GM21447 (cell line): ENCODE results near the gene FSTL4.

ENCODE experiments used
- ATAC-seq: cut with Tn5 transposase; IDR thresholded peaks from one replicate; pipeline ENCODE4 v1.9.1; 2021; ENCODE audit not compliant: unreplicated experiment

The FSTL4 gene

GRCh38 chr5:133520991-133521706 is 91.2 kb downstream of the FSTL4 start:
- no peak for ATAC-seq

- ATAC-seq: no peak
Observed at GRCh38 chr5:133520062-133520461, 92.3 kb downstream of the FSTL4 start.

- no peak for ATAC-seq
Observed at GRCh38 chr5:133519191-133519590, 93.2 kb downstream of the FSTL4 start.

GRCh38 chr5:133514456-133514855 is 97.9 kb downstream of the FSTL4 start:
- ATAC-seq: no peak

- ATAC-seq: no peak
Observed at GRCh38 chr5:133512896-133513295, 99.4 kb downstream of the FSTL4 start.

- ATAC-seq: no peak
Observed at GRCh38 chr5:133511653-133512235, 100.6 kb downstream of the FSTL4 start.

- ATAC-seq: no peak
Observed at GRCh38 chr5:133510634-133511262, 101.6 kb downstream of the FSTL4 start.

- ATAC-seq: no peak
Observed at GRCh38 chr5:133509742-133510079, 102.6 kb downstream of the FSTL4 start.

GRCh38 chr5:133508845-133509741 is 103.2 kb downstream of the FSTL4 start:
- no peak for ATAC-seq

- no peak for ATAC-seq
Observed at GRCh38 chr5:133508331-133508730, 104.0 kb downstream of the FSTL4 start.

- ATAC-seq: no peak
Observed at GRCh38 chr5:133506181-133506580, 106.2 kb downstream of the FSTL4 start.

- no peak for ATAC-seq
Observed at GRCh38 chr5:133503511-133503910, 108.8 kb downstream of the FSTL4 start.

- no peak for ATAC-seq
Observed at GRCh38 chr5:133499895-133500294, 112.4 kb downstream of the FSTL4 start.

GRCh38 chr5:133497608-133498348 is 114.6 kb downstream of the FSTL4 start:
- ATAC-seq: no peak

GRCh38 chr5:133496631-133497030 is 115.7 kb downstream of the FSTL4 start:
- ATAC-seq: no peak

- no peak for ATAC-seq
Observed at GRCh38 chr5:133494923-133495246, 117.5 kb downstream of the FSTL4 start.

- no peak for ATAC-seq
Observed at GRCh38 chr5:133494232-133494922, 118.0 kb downstream of the FSTL4 start.

- no peak for ATAC-seq
Observed at GRCh38 chr5:133489632-133490031, 122.7 kb downstream of the FSTL4 start.

- ATAC-seq: no peak
Observed at GRCh38 chr5:133487093-133487492, 125.2 kb downstream of the FSTL4 start.

- ATAC-seq: no peak
Observed at GRCh38 chr5:133485468-133485867, 126.9 kb downstream of the FSTL4 start.
